Measurements from ENCODE around the gene GALNT18. TPM values are rescaled to one million over a fixed set of nuclear protein-coding genes. Genes with fewer than 3 reads are reported as not detected.

The GALNT18 gene
- total RNA-seq, 1 donor from 2014 or later: 76.9 TPM

DNA sequence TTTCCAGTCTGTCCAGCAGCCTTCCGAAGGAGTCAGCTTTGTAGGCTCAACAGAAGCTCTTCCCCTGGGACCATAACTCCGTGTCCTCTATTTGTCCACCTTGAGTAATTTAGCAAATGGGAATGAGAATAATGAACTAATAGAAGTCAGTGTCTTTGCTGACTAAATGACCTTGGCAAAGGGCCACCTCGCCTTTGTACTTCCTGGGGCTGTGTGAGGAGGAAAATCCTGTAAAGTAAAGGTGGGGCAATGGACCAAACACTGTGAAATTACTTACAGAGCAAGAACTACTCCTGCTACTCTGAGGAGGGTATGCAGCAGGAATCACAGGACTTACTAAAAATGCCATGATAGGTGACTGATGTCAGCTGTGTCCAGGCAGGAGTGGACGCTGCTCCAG lies 232.6 kb downstream of the GALNT18 start:
- TF ChIP-seq CTCF (IDR thresholded peaks at IDR 0.05; ENCODE audit: partially characterized antibody, unreplicated experiment): no peak
- DNase-seq: no peak

DNA sequence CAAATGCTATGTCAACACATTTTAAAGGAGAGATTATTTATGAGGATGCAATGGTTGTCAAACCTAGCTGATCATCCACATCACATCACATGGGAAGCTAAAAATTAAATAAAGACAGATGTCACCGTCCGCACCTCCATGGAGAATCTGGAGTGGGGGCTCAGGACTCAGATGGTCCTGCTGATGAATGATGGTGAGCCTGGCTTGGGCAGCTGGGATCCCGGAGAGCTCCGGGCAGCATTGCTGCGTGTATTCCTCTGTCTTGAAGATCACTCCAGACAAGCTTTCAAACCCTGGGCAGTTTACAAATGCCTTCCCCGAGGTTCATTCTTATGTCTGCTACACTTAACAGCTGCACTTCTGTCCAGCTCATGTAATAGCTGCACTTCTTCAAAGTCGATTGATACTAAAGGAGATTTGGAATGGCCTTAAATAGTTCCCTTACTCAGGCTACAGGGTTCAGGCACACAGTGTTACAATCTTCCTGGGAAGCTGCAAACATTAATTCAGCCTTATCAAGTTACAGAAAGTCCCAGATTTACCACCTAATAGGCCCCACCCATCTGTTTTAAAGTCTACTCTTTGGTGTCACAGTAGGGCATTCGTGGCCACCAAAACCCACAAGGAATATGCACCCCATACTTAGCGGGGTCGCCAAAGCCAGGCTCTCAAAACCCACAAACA lies 234.0 kb downstream of the GALNT18 start:
- Mint-ChIP-seq H3K36me3 (ENCODE audit: unreplicated experiment) (peaks cover 6% of the 10 kb centered on the region), H3K4me1 (ENCODE audit: low read depth, unreplicated experiment) (peaks cover 17% of the 10 kb centered on the region), H3K27me3 (ENCODE audit: unreplicated experiment) (peaks cover 7% of the 10 kb centered on the region), H3K4me3 (ENCODE audit: unreplicated experiment) (no peak overlapping the region), H3K27ac (ENCODE audit: unreplicated experiment) (no peak overlapping the region), H3K9me3 (ENCODE audit: unreplicated experiment) (peaks cover 13% of the 10 kb centered on the region)
- no peak for DNase-seq
- no peak for TF ChIP-seq CTCF (IDR thresholded peaks at IDR 0.05; ENCODE audit: partially characterized antibody, unreplicated experiment)

More for the DNA sequence above, 232.6 kb downstream of the GALNT18 start:
- Mint-ChIP-seq H3K9me3 (ENCODE audit: unreplicated experiment) (peaks cover 7% of the 10 kb centered on the region), H3K27ac (ENCODE audit: unreplicated experiment) (no peak overlapping the region), H3K36me3 (ENCODE audit: unreplicated experiment) (no peaks in the 10 kb centered on the region), H3K4me1 (ENCODE audit: low read depth, unreplicated experiment) (peaks cover 9% of the 10 kb centered on the region), H3K4me3 (ENCODE audit: unreplicated experiment) (no peak overlapping the region), H3K27me3 (ENCODE audit: unreplicated experiment) (peaks cover 6% of the 10 kb centered on the region)

- no peak overlapping the region for H3K4me3 Mint-ChIP-seq (ENCODE audit: unreplicated experiment)
- no peak for DNase-seq
Observed at GRCh38 chr11:11387207-11387606, 234.6 kb downstream of the GALNT18 start.

GRCh38 chr11:11384829-11385228 lies 237.0 kb downstream of the GALNT18 start:
- TF ChIP-seq CTCF (IDR thresholded peaks at IDR 0.05; ENCODE audit: partially characterized antibody, unreplicated experiment): no peak
- Mint-ChIP-seq H3K9me3 (ENCODE audit: unreplicated experiment) (peaks cover 15% of the 10 kb centered on the region), H3K27ac (ENCODE audit: unreplicated experiment) (no peak overlapping the region), H3K4me3 (ENCODE audit: unreplicated experiment) (no peak overlapping the region), H3K4me1 (ENCODE audit: low read depth, unreplicated experiment) (peaks cover 20% of the 10 kb centered on the region), H3K36me3 (ENCODE audit: unreplicated experiment) (peaks cover 6% of the 10 kb centered on the region), H3K27me3 (ENCODE audit: unreplicated experiment) (peaks cover 7% of the 10 kb centered on the region)
- no peak for DNase-seq

More at GRCh38 chr11:11387207-11387606, 234.6 kb downstream of the GALNT18 start:
- H3K36me3 Mint-ChIP-seq (ENCODE audit: unreplicated experiment): peaks cover 6% of the 10 kb centered on the region
- no peak overlapping the region for H3K27ac Mint-ChIP-seq (ENCODE audit: unreplicated experiment)
- H3K27me3 Mint-ChIP-seq (ENCODE audit: unreplicated experiment): peaks cover 7% of the 10 kb centered on the region
- TF ChIP-seq CTCF (IDR thresholded peaks at IDR 0.05; ENCODE audit: partially characterized antibody, unreplicated experiment): no peak
- peaks cover 17% of the 10 kb centered on the region for H3K4me1 Mint-ChIP-seq (ENCODE audit: low read depth, unreplicated experiment)
- peaks cover 13% of the 10 kb centered on the region for H3K9me3 Mint-ChIP-seq (ENCODE audit: unreplicated experiment)

DNA sequence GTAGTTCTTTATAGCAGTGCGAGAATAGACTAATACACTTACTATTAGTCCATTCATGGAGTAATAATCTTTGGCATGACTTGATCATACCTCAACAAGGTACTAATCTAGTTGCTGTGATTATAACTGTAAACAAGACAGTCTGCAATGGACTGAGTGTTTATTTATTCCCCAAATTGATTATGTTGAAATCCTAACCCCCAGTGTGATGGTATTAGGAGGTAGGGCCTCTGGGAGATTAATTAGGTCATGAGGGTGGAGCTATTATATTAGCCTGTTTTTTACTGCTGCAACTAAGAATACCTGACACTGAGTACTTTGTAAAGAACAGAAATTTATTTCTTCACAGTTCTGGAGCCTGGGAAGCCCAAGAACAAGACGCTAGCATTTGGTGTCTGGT lies 237.8 kb downstream of the GALNT18 start:
- Mint-ChIP-seq H3K27ac (ENCODE audit: unreplicated experiment) (no peak overlapping the region), H3K4me1 (ENCODE audit: low read depth, unreplicated experiment) (peaks cover 20% of the 10 kb centered on the region), H3K9me3 (ENCODE audit: unreplicated experiment) (peaks cover 15% of the 10 kb centered on the region), H3K27me3 (ENCODE audit: unreplicated experiment) (peaks cover 7% of the 10 kb centered on the region), H3K36me3 (ENCODE audit: unreplicated experiment) (peaks cover 6% of the 10 kb centered on the region), H3K4me3 (ENCODE audit: unreplicated experiment) (no peak overlapping the region)
- no peak for DNase-seq
- no peak for TF ChIP-seq CTCF (IDR thresholded peaks at IDR 0.05; ENCODE audit: partially characterized antibody, unreplicated experiment)
